Measurements from ENCODE around the gene FGF5. TPM values are rescaled to one million over a fixed set of nuclear protein-coding genes. Genes with fewer than 3 reads are reported as not detected.
A peak's percentile ranks its signal among the peaks of the same experiment; 100 is the strongest.

FGF5 gene
- total and polyA plus RNA-seq, 11 donors = 0.10 to 0.83 (median 0.27) TPM; not detected in 2

- intact Hi-C loops (cut with DNase I) = no loop called here
- no peak overlapping the region for H3K27ac ChIP-seq
- ATAC-seq = no peak
These were observed 2.7 kb upstream of the FGF5 start for GRCh38 chr4:80263541-80264351.

DNA sequence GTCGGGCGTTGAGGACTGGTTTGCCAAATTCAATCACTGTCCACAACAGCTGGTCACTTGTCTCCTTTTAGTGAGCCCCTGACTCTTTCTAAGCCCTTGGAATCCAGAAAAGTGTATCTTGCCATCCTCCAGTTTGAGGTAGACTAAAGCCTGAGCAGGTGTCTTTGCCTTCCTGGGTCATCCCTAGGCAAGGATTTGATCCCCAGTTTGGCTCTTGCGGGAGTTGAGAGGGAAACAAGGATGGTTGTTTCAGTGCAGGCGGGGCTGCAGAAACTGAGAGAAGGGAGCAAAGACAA lies 2.2 kb upstream of the FGF5 start:
- H3K27me3 ChIP-seq = peaks cover 3 to 74% (median 38%) of the 10 kb centered on the region in 9 donors
- peaks cover 0 to 26% (median 9%) of the 10 kb centered on the region in 12 donors for H3K4me1 ChIP-seq
- 13 to 30% (median 21%) methylated on average over 4 of the region's 4 CpGs for WGBS, 4 donors
- ATAC-seq (no peak), DNase-seq (no peak)
- H3K4me3 ChIP-seq = no peak overlapping the region
- intact Hi-C loops (cut with DNase I) = no loop called here
- H3K36me3 ChIP-seq = no peaks in the 10 kb centered on the region
- no peak for TF ChIP-seq POLR2A (IDR thresholded peaks at IDR 0.05)
- no peak for TF ChIP-seq CTCF (IDR thresholded peaks at IDR 0.05)
- no peak overlapping the region for H3K27ac ChIP-seq
- no peaks in the 10 kb centered on the region for H3K9me3 ChIP-seq

More at GRCh38 chr4:80263541-80264351, 2.7 kb upstream of the FGF5 start:
- WGBS, 4 donors = 29 to 39% (median 30%) methylated on average over 36 of the region's 36 CpGs
- TF ChIP-seq CTCF (IDR thresholded peaks at IDR 0.05) = no peak
- TF ChIP-seq POLR2A (IDR thresholded peaks at IDR 0.05) = no peak
- Histone ChIP-seq H3K4me1 (peaks cover 0 to 26% (median 9%) of the 10 kb centered on the region in 12 donors), H3K27me3 (peaks cover 3 to 69% (median 38%) of the 10 kb centered on the region in 9 donors), H3K36me3 (no peaks in the 10 kb centered on the region), H3K4me3 (no peak overlapping the region), H3K9me3 (no peaks in the 10 kb centered on the region)
- DNase-seq = no peak

GRCh38 chr4:80264825-80265224 lies 1.6 kb upstream of the FGF5 start:
- H3K27me3 ChIP-seq = peaks cover 3 to 77% (median 38%) of the 10 kb centered on the region in 9 donors
- TF ChIP-seq POLR2A (IDR thresholded peaks at IDR 0.05) (no peak), CTCF (IDR thresholded peaks at IDR 0.05) (no peak)
- DNase-seq = no peak
- no peaks in the 10 kb centered on the region for H3K9me3 ChIP-seq
- H3K27ac ChIP-seq = no peak overlapping the region
- no peaks in the 10 kb centered on the region for H3K36me3 ChIP-seq
- no peak for ATAC-seq
- H3K4me1 ChIP-seq = peaks cover 0 to 26% (median 9%) of the 10 kb centered on the region in 12 donors
- H3K4me3 ChIP-seq = no peak overlapping the region
- 46 to 63% (median 49%) methylated on average over 1 of the region's 1 CpG for WGBS, 4 donors
- intact Hi-C loops (cut with DNase I) = no loop called here

GRCh38 chr4:80265571-80266252 lies 752 bp upstream of the FGF5 start:
- H3K27me3 ChIP-seq = peaks cover 3 to 81% (median 38%) of the 10 kb centered on the region in 9 donors
- 1 to 2% (median 2%) methylated on average over 34 to 36 of the region's 36 CpGs for WGBS, 4 donors
- ATAC-seq = peak in 1 of 4 donors; percentile 29

More at GRCh38 chr4:80265571-80266252, 752 bp upstream of the FGF5 start:
- peak overlapping the region; percentile 16 to 61 (median 50) for H3K4me3 ChIP-seq
- H3K27ac ChIP-seq = peak overlapping the region in 2 of 12 donors; percentile 51 to 59
- no peak for TF ChIP-seq POLR2A (IDR thresholded peaks at IDR 0.05)
- TF ChIP-seq CTCF (IDR thresholded peaks at IDR 0.05) = no peak
- no peak for DNase-seq
- H3K4me1 ChIP-seq = peaks cover 0 to 26% (median 9%) of the 10 kb centered on the region in 12 donors
- intact Hi-C loops (cut with DNase I) = no loop called here
- no peaks in the 10 kb centered on the region for H3K36me3 ChIP-seq
- no peaks in the 10 kb centered on the region for H3K9me3 ChIP-seq

Measured in heart left ventricle (tissue), 16 donors.